NT2/D1 (cell line): Measurements from ENCODE around the gene ZFP62.

ENCODE experiments used
- YY1 ChIP-seq: IDR thresholded peaks from 2 replicates; pipeline ENCODE4 v1.6.1; 2011; ENCODE audit not compliant: insufficient read length, insufficient read depth
- ZNF274 ChIP-seq: IDR thresholded peaks from 2 replicates; pipeline ENCODE4 v1.6.1; 2011; ENCODE audit warnings: mild to moderate bottlenecking, low read depth, low read length

DNA sequence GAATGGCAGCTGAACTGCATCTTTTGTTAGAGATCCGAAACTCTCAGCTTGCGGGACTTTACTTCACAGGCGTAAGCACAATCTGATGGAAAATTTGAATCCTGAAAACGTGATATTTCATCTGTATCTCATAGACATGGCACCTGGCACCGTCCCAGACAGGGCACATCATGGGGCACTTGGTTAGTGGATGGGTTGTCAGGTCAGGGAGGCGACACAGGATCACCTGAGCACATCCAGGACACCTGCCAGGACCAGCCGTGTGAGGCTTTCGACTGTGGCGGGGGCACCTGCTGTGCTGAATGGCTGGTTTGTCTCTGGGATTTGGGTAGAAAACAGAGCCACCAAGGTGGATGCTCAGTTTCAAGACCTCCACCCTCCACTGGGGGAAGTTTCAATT lies 11.3 kb upstream of the ZFP62 start:
- TF ChIP-seq ZNF274 (no peak), YY1 (no peak)
